ENCODE measurements around the gene GXYLT1. TPM values are rescaled to one million over a fixed set of nuclear protein-coding genes. Genes with fewer than 3 reads are reported as not detected.

GXYLT1 gene
- total RNA-seq, 1 donor from 2014 or later, result 12.3 TPM

DNA sequence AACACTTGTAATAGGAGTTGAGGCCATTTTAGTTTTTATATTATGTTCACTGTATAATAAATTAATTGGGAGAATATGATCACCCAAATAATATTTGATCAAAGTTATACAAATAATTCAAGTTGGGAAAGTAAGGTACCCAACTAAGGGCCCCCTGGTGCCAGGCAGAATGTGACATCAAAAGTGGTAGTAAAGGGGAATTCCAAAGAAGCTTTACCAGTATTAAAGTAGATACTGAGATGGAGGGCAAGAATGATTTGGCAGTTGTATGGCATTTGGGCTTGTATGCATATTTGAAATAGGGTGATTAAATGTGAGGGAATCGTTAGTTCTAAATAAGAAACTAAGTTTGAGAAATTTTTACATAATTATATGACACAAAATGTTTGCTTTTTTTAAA lies 17.7 kb downstream of the GXYLT1 start:
- H3K4me3 ChIP-seq, result no peak overlapping the region
- TF ChIP-seq, protein P1, sequence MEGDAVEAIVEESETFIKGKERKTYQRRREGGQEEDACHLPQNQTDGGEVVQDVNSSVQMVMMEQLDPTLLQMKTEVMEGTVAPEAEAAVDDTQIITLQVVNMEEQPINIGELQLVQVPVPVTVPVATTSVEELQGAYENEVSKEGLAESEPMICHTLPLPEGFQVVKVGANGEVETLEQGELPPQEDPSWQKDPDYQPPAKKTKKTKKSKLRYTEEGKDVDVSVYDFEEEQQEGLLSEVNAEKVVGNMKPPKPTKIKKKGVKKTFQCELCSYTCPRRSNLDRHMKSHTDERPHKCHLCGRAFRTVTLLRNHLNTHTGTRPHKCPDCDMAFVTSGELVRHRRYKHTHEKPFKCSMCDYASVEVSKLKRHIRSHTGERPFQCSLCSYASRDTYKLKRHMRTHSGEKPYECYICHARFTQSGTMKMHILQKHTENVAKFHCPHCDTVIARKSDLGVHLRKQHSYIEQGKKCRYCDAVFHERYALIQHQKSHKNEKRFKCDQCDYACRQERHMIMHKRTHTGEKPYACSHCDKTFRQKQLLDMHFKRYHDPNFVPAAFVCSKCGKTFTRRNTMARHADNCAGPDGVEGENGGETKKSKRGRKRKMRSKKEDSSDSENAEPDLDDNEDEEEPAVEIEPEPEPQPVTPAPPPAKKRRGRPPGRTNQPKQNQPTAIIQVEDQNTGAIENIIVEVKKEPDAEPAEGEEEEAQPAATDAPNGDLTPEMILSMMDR (IDR thresholded peaks at IDR 0.05), result no peak
- H3K36me3 ChIP-seq, result no peaks in the 10 kb centered on the region
- intact Hi-C loops (cut with DNase I), result no loop called here
- H3K27ac ChIP-seq, result no peak overlapping the region
- H3K9me3 ChIP-seq, result no peaks in the 10 kb centered on the region
- no peaks in the 10 kb centered on the region for H3K27me3 ChIP-seq
- peaks cover 5 to 10% of the 10 kb centered on the region in 2 donors for H3K4me1 ChIP-seq
- no peak for DNase-seq (ENCODE audit: low spot score in 2 of 2)

DNA sequence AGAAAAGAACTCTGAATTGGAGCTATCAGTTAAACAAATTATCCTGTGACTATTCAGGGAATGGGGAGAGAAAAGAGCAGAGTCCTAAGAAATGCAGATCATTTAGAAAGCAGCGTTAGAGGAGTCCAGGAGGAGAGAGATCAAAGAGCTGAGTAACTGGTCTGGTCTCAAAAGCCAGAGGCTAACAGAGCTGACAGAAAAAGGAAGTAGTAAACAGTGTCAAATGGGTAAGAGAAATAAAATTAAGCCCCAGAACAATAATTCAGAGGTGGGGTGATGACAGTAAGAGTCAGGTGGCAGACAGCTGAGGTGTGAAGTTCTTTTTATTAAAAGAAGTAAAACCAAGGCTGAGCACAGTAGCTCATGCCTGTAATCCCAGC lies 19.3 kb downstream of the GXYLT1 start:
- Histone ChIP-seq H3K27me3 (no peaks in the 10 kb centered on the region), H3K4me1 (peaks cover 3 to 6% of the 10 kb centered on the region in 2 donors), H3K9me3 (no peaks in the 10 kb centered on the region), H3K36me3 (no peaks in the 10 kb centered on the region), H3K27ac (no peak overlapping the region), H3K4me3 (no peak overlapping the region)
- intact Hi-C loops (cut with DNase I), result no loop called here
- TF ChIP-seq, protein P1 (IDR thresholded peaks at IDR 0.05), result no peak
- DNase-seq (ENCODE audit: low spot score in 2 of 2), result no peak

DNA sequence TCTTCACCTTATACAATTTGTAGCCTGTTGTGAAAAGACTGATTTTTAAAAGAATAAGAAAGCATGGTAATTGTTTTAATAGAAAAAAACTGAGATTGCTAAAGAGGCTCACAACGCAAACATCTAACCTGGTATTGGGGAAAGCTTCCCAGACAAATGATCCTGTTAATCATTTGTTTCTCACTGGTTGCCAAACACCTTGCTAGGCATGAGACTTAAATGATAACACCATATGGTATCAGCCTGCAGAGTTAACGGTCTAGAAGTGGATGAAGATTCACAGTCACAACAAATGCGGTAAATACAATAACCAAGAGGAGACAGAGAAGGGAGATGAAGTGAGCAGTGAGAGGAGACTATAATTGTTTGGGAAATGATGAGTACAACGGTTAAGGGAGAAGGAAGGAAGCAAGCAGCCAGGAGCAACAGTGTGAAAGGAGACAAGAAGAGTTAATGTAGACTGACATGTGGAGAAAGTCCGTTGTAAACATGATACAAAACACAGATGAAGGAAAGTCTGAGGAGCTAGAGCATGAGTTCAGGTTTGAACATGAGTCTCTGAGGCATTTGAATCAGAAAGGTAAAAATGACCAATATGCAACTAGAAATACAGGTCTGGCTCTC lies 19.8 kb downstream of the GXYLT1 start:
- TF ChIP-seq, protein P1 (IDR thresholded peaks at IDR 0.05), result no peak
- Histone ChIP-seq H3K27me3 (no peaks in the 10 kb centered on the region), H3K4me1 (peaks cover 0 to under 1% of the 10 kb centered on the region in 2 donors), H3K9me3 (no peaks in the 10 kb centered on the region), H3K27ac (no peak overlapping the region), H3K4me3 (no peak overlapping the region), H3K36me3 (no peaks in the 10 kb centered on the region)
- intact Hi-C loops (cut with DNase I), result no loop called here
- DNase-seq (ENCODE audit: low spot score in 2 of 2), result no peak

DNA sequence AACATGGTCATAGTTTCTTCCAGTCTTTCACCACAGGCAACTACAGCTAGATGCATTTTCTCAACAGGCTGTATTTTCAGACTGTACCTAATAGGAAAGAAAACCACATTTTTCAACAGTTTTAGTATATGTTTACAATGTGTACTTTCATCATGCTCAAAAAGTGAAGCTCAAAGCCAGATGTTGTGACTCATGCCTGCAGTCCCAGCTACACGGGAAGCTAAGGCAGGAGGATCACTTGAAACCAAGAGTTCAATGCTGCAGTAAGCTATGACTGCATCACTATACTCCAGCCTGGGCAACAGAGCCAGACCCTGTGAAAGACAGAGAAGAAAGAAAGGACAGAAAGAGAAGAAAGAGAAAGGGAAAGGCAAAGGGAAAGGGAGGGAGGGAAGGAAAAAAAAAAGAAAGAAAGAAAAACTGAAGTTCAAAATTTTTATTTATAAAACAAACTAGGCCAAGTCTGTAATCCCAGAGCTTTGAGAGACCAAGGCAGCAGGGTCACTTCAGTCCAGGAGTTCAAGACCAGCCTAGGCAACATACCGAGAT lies 25.5 kb downstream of the GXYLT1 start:
- TF ChIP-seq, protein P1 (IDR thresholded peaks at IDR 0.05), result no peak
- DNase-seq (ENCODE audit: low spot score in 2 of 2), result no peak

DNA sequence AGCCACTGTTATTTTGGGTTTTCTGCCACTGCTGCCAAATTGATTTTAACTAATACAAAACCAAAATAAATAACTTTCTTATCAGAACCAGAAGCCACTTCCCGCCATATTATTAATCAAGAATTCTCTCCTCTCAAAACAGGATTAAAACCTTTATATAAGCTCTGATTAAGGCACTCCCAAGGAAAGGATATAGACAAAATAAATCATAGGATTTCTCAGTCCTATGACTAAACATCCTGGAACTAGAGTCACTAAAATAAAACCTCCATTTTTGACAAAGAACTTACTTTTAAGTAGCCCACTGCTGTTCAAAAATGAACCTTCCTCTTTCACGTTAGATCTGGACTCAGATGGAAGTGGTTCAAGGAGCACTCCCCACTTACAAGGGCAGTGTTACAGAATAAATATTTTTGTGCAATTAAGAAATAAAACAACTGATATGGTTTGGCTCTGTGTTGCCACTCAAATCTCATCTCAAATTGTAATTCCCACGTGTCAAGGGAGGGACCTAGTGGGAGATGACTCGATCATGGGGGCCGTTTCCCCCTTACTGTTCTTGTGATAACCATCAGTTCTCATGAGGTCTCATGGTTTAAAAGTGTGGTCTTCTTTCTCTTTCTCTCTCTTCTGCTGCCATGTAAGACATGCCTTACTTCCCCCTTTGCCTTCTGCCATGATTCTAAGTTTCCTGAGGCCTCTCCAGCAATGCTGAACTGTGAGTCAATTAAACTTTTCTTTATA lies 26.4 kb downstream of the GXYLT1 start:
- Histone ChIP-seq H3K27ac (peak overlapping the region in 1 of 2 donors; percentile 19), H3K4me1 (peaks cover 0 to 3% of the 10 kb centered on the region in 2 donors), H3K4me3 (no peak overlapping the region), H3K36me3 (no peaks in the 10 kb centered on the region), H3K9me3 (no peaks in the 10 kb centered on the region), H3K27me3 (no peaks in the 10 kb centered on the region)
- intact Hi-C loops (cut with DNase I), result no loop called here
- DNase-seq (ENCODE audit: low spot score in 2 of 2), result no peak
- TF ChIP-seq, protein P1 (IDR thresholded peaks at IDR 0.05), result no peak

More for the DNA sequence above, 25.5 kb downstream of the GXYLT1 start:
- Histone ChIP-seq H3K36me3 (no peaks in the 10 kb centered on the region), H3K4me1 (peaks cover 0 to 3% of the 10 kb centered on the region in 2 donors), H3K9me3 (no peaks in the 10 kb centered on the region), H3K27ac (peak overlapping the region in 1 of 2 donors; percentile 19), H3K27me3 (no peaks in the 10 kb centered on the region), H3K4me3 (no peak overlapping the region)
- intact Hi-C loops (cut with DNase I), result no loop called here
